K562 (cell line): ENCODE results near the gene PHF24. TPM values are rescaled to one million over a fixed set of nuclear protein-coding genes. Genes with fewer than 3 reads are reported as not detected.

Experiments used
- ATAC-seq: fragments of 200-7000 bp; cut with Tn5 transposase; 3 replicates; pipeline ENCODE4 v1.9.1; 2020; ENCODE audit warnings: moderate library complexity
- BruUV-seq: library from RNA; stranded (reverse); fragments of 400-500 nt; replicated peaks from 2 replicates; lab custom pipeline; 2021; lab: Mats Ljungman, UMichigan
- CTCF ChIA-PET: fragments of 300-600 bp; formaldehyde crosslinking; extraction: SDS; loops from one replicate; lab custom pipeline; 2021; ENCODE audit warnings: low intra/inter-chr PET ratio; lab: Yijun Ruan, JAX
- POLR2A ChIA-PET: fragments of 300-600, 350-650 bp; sonication (Branson Sonifier 250); formaldehyde crosslinking; extraction: SDS; loops from one replicate; lab custom pipeline; 2021; ENCODE audit warnings: antibody characterized with exemption, inconsistent platforms; lab: Yijun Ruan, JAX
- DNase-seq, 4 experiments: peaks; one replicate each; pipeline versions ENCODE4 v3.0.0 to v3.0.0-alpha.2; 2011 to 2018; ENCODE audit warnings: low spot score in 3 of 4, mixed read lengths in 3 of 4; ENCODE audit errors: extremely low read depth in 1 of 4
- FAIRE-seq: peaks from 2 replicates; lab custom pipeline; 2011; peaks lifted over from hg19 to GRCh38; lab: Jason Lieb, UNC
- H2AFZ ChIP-seq: 2 replicates; pipeline ENCODE4 v1.6.0; 2011; ENCODE audit warnings: low read depth, low read length, control low read depth, inconsistent platforms
- H3K27ac ChIP-seq: fragments of 200-600 bp; 3 replicates; pipeline ENCODE4 v1.8.0; 2011; ENCODE audit warnings: low read depth, mild to moderate bottlenecking, control low read depth, inconsistent platforms, low read length, moderate library complexity, mixed read lengths; ENCODE audit errors: extremely low read depth
- H3K27me3 ChIP-seq, 2 experiments: fragments of 300-600 bp in 1 of 2; 2 replicates in 1 of 2; 3 replicates in 1 of 2; pipeline versions ENCODE4 v1.6.0 to v1.8.0; 2011; ENCODE audit warnings: inconsistent platforms in 2 of 2, low read length in 2 of 2, mild to moderate bottlenecking in 1 of 2, mixed read lengths in 1 of 2, moderate library complexity in 1 of 2; ENCODE audit not compliant: control insufficient read depth in 2 of 2, insufficient read depth in 2 of 2
- H3K36me3 ChIP-seq: fragments of 300-600 bp; 3 replicates; pipeline ENCODE4 v1.8.0; 2011; ENCODE audit warnings: mild to moderate bottlenecking, low read length, inconsistent platforms; ENCODE audit not compliant: control insufficient read depth, insufficient read depth
- H3K4me1 ChIP-seq, 2 experiments: fragments of 200-600 bp in 1 of 2; replicated peaks in 1 of 2; 2 replicates in 1 of 2; 3 replicates in 1 of 2; pipeline versions ENCODE4 v1.5.1 to v1.8.0; 2011; ENCODE audit warnings: inconsistent platforms in 2 of 2, low read length in 2 of 2, mild to moderate bottlenecking in 1 of 2, mixed read lengths in 1 of 2, moderate library complexity in 1 of 2; ENCODE audit not compliant: control insufficient read depth in 2 of 2, insufficient read depth in 2 of 2
- H3K4me2 ChIP-seq: 2 replicates; pipeline ENCODE4 v1.6.1; 2011; ENCODE audit warnings: low read length, control low read depth, inconsistent platforms, mixed read lengths; ENCODE audit not compliant: insufficient read depth
- H3K4me3 ChIP-seq: fragments of 200-600 bp; sonication (generic), shearing (Covaris generic); 2 replicates; pipeline ENCODE4 v1.5.1; 2016; ENCODE audit warnings: control low read depth, inconsistent platforms
- H3K79me2 ChIP-seq: fragments of 200-600 bp; 3 replicates; pipeline ENCODE4 v1.8.0; 2011; ENCODE audit warnings: low read length, inconsistent platforms; ENCODE audit not compliant: control insufficient read depth, insufficient read depth
- H3K9ac ChIP-seq, 2 experiments: 2 replicates each; pipeline versions ENCODE4 v1.6.0 to v1.6.1; 2011; ENCODE audit warnings: low read depth in 2 of 2, low read length in 2 of 2, control low read depth in 1 of 2, inconsistent platforms in 1 of 2, mild to moderate bottlenecking in 1 of 2, mixed read lengths in 1 of 2; ENCODE audit not compliant: insufficient read depth in 1 of 2
- H3K9me1 ChIP-seq: one replicate; pipeline ENCODE4 v1.6.0; 2011; ENCODE audit warnings: inconsistent platforms, mild to moderate bottlenecking, low read length, moderate library complexity; ENCODE audit not compliant: control insufficient read depth, insufficient read depth
- H3K9me3 ChIP-seq: replicated peaks from 2 replicates; pipeline ENCODE4 v1.5.1; 2011; ENCODE audit warnings: low read depth, low read length, inconsistent platforms; ENCODE audit not compliant: control insufficient read depth, insufficient read depth
- H4K20me1 ChIP-seq: replicated peaks from 2 replicates; pipeline ENCODE4 v1.6.1; 2011; ENCODE audit warnings: low read length, inconsistent platforms, mixed read lengths; ENCODE audit not compliant: control insufficient read depth, insufficient read depth
- EHMT2 ChIP-seq: fragments of 450-650 bp; IDR thresholded peaks from 2 replicates; pipeline ENCODE4 v1.6.1; 2018; ENCODE audit warnings: antibody characterized with exemption
- HES1 ChIP-seq: fragments of 450-650 bp; IDR thresholded peaks from 2 replicates; pipeline ENCODE4 v1.6.1; 2016; ENCODE audit warnings: low read depth, mild to moderate bottlenecking, moderate library complexity
- MIER1 ChIP-seq: fragments of 450-650 bp; IDR thresholded peaks from 2 replicates; pipeline ENCODE4 v1.6.1; 2016; ENCODE audit warnings: antibody characterized with exemption, mild to moderate bottlenecking, low read depth
- TFAP4 ChIP-seq: sonication (generic); formaldehyde crosslinking; IDR thresholded peaks from 2 replicates; pipeline ENCODE4 v1.8.0; 2022; ENCODE audit warnings: missing genetic modification reagents, mild to moderate bottlenecking, moderate library complexity, borderline replicate concordance
- WGBS: fragments of 100-300 bp; shearing (Covaris generic); methylation state at CpG from one replicate; pipeline ENCODE4 v1.1.6; 2016; ENCODE audit warnings: low coverage, mixed read lengths; ENCODE audit not compliant: insufficient coverage; ENCODE audit errors: missing lambda C conversion rate; 5-methylcytosine and 5-hydroxymethylcytosine counted together
- in situ Hi-C: fragments of 300-500 bp; cut with MboI; formaldehyde crosslinking; loops from 4 replicates; pipeline ENCODE4 v1.15.0; 2018; ENCODE audit warnings: inconsistent platforms, mixed read lengths
- intact Hi-C: fragments of 100-400 bp; cut with micrococcal nuclease; formaldehyde crosslinking; loops from 2 replicates; pipeline ENCODE4 v1.14.2; 2022
- polyA plus RNA-seq, 8 experiments: library from polyadenylated mRNA; depleted of rRNA in 4 of 8; stranded (reverse) in 5 of 8; unstranded in 3 of 8; fragments of >200 nt; fragmentation: Nextera tagmentation in 2 of 8; fragmentation: Illumina TruSeq in 1 of 8; extraction: Ambion mirVana in 2 of 8; extraction: Trizol in 1 of 8; gene quantifications; 2 replicates each; pipeline versions ENCODE4 v1.2.1 to v1.2.3, GENCODE V29; 2011 to 2014; ENCODE audit warnings: inconsistent platforms in 1 of 8, missing spikeins in 1 of 8
- total RNA-seq, 7 experiments: library from RNA; depleted of rRNA in 6 of 7; stranded (reverse); fragments of >200 nt in 6 of 7; fragmentation: Illumina TruSeq in 2 of 7; extraction: Trizol in 2 of 7; gene quantifications; 2 replicates each; pipeline versions ENCODE4 v1.2.1 to v1.2.3, GENCODE V29; 2011 to 2021; ENCODE audit warnings: low replicate concordance in 1 of 7
- TF ChIP-seq, protein P1 (sequence below), 2 experiments: fragments of 450-650 bp; formaldehyde crosslinking in 1 of 2; IDR thresholded peaks; 2 replicates each; pipeline versions ENCODE4 v1.4.0 to v1.6.1; 2014 to 2020; ENCODE audit warnings: mild to moderate bottlenecking in 2 of 2, borderline replicate concordance in 1 of 2, low read depth in 1 of 2

PHF24 gene
- total and polyA plus RNA-seq, 9 of the 15 experiments (the other 6 are each of a cell fraction or from before 2014, with no cell fraction given), result 0.01 TPM; not detected in 7

GRCh38 chr9:34984049-34984448 is 26.0 kb downstream of the PHF24 start:
- POLR2A ChIA-PET, result no interaction called here
- no peak for FAIRE-seq

More at GRCh38 chr9:34984049-34984448, 26.0 kb downstream of the PHF24 start:
- peak in 3 of 4 experiments; percentile 27 to 44 (median 42) for DNase-seq
- H3K36me3 ChIP-seq, result no peaks in the 10 kb centered on the region
- H3K79me2 ChIP-seq, result no peaks in the 10 kb centered on the region
- no peaks in the 10 kb centered on the region for H4K20me1 ChIP-seq
- no peak overlapping the region for H3K27ac ChIP-seq
- intact Hi-C loops, result no loop called here
- no TSS peak for BruUV-seq
- CTCF ChIA-PET, result no interaction called here
- H2AFZ ChIP-seq, result no peak overlapping the region
- 0 out of 2 replicates have a peak, but pooled peaks have one; percentile 15 for TF ChIP-seq TFAP4 (CRISPR knock-in tag)
- peak; percentile 88 for TF ChIP-seq MIER1
- TF ChIP-seq EHMT2, result peak; percentile 91
- no peak for TF ChIP-seq HES1
- TF ChIP-seq, protein P1, sequence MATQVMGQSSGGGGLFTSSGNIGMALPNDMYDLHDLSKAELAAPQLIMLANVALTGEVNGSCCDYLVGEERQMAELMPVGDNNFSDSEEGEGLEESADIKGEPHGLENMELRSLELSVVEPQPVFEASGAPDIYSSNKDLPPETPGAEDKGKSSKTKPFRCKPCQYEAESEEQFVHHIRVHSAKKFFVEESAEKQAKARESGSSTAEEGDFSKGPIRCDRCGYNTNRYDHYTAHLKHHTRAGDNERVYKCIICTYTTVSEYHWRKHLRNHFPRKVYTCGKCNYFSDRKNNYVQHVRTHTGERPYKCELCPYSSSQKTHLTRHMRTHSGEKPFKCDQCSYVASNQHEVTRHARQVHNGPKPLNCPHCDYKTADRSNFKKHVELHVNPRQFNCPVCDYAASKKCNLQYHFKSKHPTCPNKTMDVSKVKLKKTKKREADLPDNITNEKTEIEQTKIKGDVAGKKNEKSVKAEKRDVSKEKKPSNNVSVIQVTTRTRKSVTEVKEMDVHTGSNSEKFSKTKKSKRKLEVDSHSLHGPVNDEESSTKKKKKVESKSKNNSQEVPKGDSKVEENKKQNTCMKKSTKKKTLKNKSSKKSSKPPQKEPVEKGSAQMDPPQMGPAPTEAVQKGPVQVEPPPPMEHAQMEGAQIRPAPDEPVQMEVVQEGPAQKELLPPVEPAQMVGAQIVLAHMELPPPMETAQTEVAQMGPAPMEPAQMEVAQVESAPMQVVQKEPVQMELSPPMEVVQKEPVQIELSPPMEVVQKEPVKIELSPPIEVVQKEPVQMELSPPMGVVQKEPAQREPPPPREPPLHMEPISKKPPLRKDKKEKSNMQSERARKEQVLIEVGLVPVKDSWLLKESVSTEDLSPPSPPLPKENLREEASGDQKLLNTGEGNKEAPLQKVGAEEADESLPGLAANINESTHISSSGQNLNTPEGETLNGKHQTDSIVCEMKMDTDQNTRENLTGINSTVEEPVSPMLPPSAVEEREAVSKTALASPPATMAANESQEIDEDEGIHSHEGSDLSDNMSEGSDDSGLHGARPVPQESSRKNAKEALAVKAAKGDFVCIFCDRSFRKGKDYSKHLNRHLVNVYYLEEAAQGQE (IDR thresholded peaks at IDR 0.05; ENCODE audit: borderline replicate concordance), result peak; percentile 97
- TF ChIP-seq, protein P1 (CRISPR knock-in tag; IDR thresholded peaks at IDR 0.05; ENCODE audit: low read depth), result peak; percentile 87
- ATAC-seq, result peak; percentile 53; the same call in 2 of the 3 replicates
- H3K27me3 ChIP-seq, result peaks cover 0 to 28% of the 10 kb centered on the region in 2 experiments; a peak in 2 of 5 replicates
- H3K9me1 ChIP-seq, result no peaks in the 10 kb centered on the region
- no peak overlapping the region for H3K4me2 ChIP-seq
- H3K4me1 ChIP-seq, result peaks cover 6 to 8% of the 10 kb centered on the region in 2 experiments; a peak in 3 of 5 replicates
- WGBS, result 0% methylated on average over 1 of the region's 1 CpG
- no peaks in the 10 kb centered on the region for H3K9me3 ChIP-seq
- in situ Hi-C loops, result loop anchor here (5.0 kb wide), 1 partner anchor 77 kb away; no protein-coding TSS in a partner anchor
- no peak overlapping the region for H3K9ac ChIP-seq
- no peak overlapping the region for H3K4me3 ChIP-seq
